ENCODE data around the gene MACROD2.

- no peak for TF ChIP-seq CTCF (IDR thresholded peaks at IDR 0.05)
- TF ChIP-seq EP300 (IDR thresholded peaks at IDR 0.05) = no peak
- TF ChIP-seq POLR2AphosphoS5 (IDR thresholded peaks at IDR 0.05) = no peak
Observed at GRCh38 chr20:13984211-13984610, 11.1 kb upstream of the MACROD2 start.

All from suprapubic skin (tissue), 4 donors.